Measurements from ENCODE around the gene CST4.
"Not testable (repeated sequence)": the region's sequence is repeated elsewhere in the genome, so short reads cannot be mapped to it uniquely, and the experiment has no call there.

The CST4 gene

DNA sequence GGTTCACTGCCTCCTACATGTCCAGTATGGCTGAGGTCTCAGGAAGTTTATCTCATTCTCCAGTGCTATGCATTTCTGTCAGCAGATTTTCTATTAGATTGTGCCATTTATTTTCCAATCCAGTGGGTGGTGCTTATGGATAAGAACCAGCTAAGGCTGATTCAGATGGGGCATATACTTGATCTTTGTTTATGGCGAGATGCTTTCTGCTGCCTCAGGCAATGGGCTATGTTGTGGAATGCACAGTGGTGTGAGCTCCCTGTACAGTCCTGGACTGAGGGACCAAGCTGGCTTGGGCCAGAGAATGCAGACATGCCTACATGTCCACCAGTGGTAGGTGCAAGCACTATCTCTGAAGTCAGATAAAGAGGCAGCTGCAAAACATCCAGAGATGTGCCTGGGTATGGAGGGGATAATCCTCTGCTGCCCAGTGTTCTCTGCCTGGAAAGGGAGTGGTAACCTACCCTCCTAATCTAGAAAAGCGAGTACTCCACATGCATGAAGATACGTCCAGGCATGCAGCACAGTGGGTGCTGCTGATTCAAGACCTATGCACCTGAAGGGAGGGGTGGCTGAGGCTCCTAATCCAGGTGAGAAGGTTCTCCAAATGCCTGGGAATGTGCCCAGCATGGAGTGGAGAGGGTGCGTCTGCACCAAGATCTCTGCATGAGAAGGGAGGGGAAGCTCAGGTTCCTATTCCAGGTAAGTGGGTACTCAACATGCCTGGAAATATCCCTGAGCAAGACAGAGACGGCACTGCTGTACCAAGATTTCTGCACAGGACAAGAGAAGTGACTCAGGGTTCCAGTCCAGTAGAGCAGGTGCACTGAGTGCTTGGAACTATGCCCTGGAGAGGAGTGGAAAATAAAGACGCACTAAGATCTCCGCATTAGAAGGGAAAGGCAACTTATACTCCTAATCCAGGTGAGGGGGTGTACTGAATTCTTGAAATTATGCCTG, 9.4 kb downstream of the CST4 start:
- Mint-ChIP-seq H3K27ac (no peak overlapping the region), H3K4me3 (no peak overlapping the region), H3K9me3 (no peaks in the 10 kb centered on the region), H3K36me3 (ENCODE audit: low read depth) (no peaks in the 10 kb centered on the region), H3K27me3 (ENCODE audit: low read depth) (peaks cover 11% of the 10 kb centered on the region), H3K4me1 (ENCODE audit: low read depth) (no peaks in the 10 kb centered on the region)
- no peak for DNase-seq (ENCODE audit: low spot score)

DNA sequence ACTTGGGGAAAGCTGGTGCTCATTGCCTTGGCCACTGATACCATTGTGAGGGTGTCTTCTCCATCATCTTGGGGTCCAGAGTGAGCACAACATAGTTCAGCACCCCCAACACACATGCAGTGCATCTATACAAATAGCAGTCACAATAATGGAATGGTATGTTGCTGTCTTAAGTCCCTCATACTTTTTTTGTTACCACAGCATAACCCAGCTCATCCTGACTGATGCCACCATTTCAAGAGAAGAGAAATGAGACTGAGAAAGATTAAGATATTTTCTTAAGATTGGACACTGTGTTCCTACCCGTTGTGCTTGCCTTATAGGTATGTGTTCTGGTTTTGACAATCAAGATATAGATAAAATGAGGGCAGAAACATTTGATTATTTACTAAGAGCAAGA, 15.6 kb downstream of the CST4 start:
- Mint-ChIP-seq H3K9me3 (no peaks in the 10 kb centered on the region), H3K27ac (no peak overlapping the region), H3K36me3 (ENCODE audit: low read depth) (no peaks in the 10 kb centered on the region), H3K27me3 (ENCODE audit: low read depth) (peaks cover 11% of the 10 kb centered on the region), H3K4me3 (no peak overlapping the region), H3K4me1 (ENCODE audit: low read depth) (no peaks in the 10 kb centered on the region)
- no peak for DNase-seq (ENCODE audit: low spot score)

DNA sequence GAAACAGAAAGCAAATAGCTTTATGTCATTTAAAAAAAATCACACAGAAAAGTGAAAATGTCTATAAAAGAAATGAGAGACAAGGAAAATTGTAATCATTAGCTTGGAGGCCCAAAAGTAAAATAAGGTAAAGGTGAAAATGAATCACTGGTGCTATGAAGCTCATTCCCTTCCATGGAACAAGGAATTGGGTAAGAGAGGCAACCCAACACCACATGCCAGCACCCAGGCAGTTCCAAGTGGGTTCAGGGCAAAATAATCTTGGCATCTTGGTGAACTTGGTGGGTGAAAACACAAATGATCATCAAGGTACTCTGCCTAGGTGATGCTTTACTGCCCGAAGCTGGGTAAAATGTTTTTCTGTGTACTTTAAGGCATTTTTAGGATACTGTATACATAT, 16.7 kb downstream of the CST4 start:
- H3K9me3 Mint-ChIP-seq = no peaks in the 10 kb centered on the region
- H3K4me1 Mint-ChIP-seq (ENCODE audit: low read depth) = no peaks in the 10 kb centered on the region
- no peak for DNase-seq (ENCODE audit: low spot score)
- H3K27me3 Mint-ChIP-seq (ENCODE audit: low read depth) = peaks cover 9% of the 10 kb centered on the region
- no peak overlapping the region for H3K27ac Mint-ChIP-seq
- H3K4me3 Mint-ChIP-seq = no peak overlapping the region
- H3K36me3 Mint-ChIP-seq (ENCODE audit: low read depth) = no peaks in the 10 kb centered on the region

DNA sequence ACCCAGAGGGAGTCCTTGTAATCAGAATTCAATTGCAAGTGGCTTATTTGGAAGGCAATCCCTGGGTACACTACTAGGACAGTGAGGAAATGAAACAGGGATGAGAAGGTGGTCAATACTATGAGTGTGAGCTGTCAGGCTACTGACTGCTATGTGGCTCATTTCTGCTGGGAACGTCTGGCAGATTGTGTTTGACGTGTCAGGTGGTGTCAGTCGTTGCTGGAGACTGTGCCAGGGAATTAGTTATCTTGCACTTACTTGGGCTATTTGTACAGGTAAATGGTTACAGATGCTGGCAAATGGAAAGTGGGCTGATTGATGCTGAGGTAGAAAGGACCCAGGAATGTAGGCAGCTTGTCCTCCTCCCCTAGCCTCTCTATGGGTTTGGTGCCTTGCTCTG, 17.4 kb downstream of the CST4 start:
- Mint-ChIP-seq H3K9me3 (no peaks in the 10 kb centered on the region), H3K36me3 (ENCODE audit: low read depth) (no peaks in the 10 kb centered on the region), H3K27ac (no peak overlapping the region), H3K4me3 (no peak overlapping the region), H3K4me1 (ENCODE audit: low read depth) (no peaks in the 10 kb centered on the region), H3K27me3 (ENCODE audit: low read depth) (peaks cover 4% of the 10 kb centered on the region)
- no peak for DNase-seq (ENCODE audit: low spot score)

- peaks cover under 1% of the 10 kb centered on the region for H3K27me3 Mint-ChIP-seq (ENCODE audit: low read depth)
- no peak for DNase-seq (ENCODE audit: low spot score)
- H3K4me3 Mint-ChIP-seq = no peak overlapping the region
- no peaks in the 10 kb centered on the region for H3K4me1 Mint-ChIP-seq (ENCODE audit: low read depth)
- no peaks in the 10 kb centered on the region for H3K36me3 Mint-ChIP-seq (ENCODE audit: low read depth)
- no peak overlapping the region for H3K27ac Mint-ChIP-seq
- no peaks in the 10 kb centered on the region for H3K9me3 Mint-ChIP-seq
Observed at GRCh38 chr20:23670361-23670760, 18.5 kb downstream of the CST4 start.

GRCh38 chr20:23669866-23670265, 19.0 kb downstream of the CST4 start:
- DNase-seq (ENCODE audit: low spot score) = no peak
- Mint-ChIP-seq H3K27ac (no peak overlapping the region), H3K36me3 (ENCODE audit: low read depth) (no peaks in the 10 kb centered on the region), H3K4me3 (no peak overlapping the region), H3K27me3 (ENCODE audit: low read depth) (no peaks in the 10 kb centered on the region), H3K4me1 (ENCODE audit: low read depth) (no peaks in the 10 kb centered on the region), H3K9me3 (no peaks in the 10 kb centered on the region)

DNA sequence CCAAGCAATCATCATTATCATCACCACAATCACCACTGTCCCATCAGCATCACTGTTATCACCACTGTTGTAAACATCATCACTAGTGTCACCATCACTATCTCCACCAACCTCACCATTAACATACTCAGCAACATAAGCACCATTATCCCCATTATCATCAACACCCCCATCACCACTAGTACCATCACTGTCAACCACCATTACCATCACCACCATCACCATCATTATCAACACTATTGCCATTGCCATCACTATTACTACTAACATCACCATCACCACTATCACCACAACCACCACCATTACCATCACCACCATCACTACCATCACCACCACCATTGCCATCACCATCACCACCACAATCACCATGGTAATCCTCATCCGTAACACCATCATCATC, 19.5 kb downstream of the CST4 start:
- H3K4me1 Mint-ChIP-seq (ENCODE audit: low read depth) = no peaks in the 10 kb centered on the region
- DNase-seq (ENCODE audit: low spot score) = no peak
- no peaks in the 10 kb centered on the region for H3K36me3 Mint-ChIP-seq (ENCODE audit: low read depth)
- H3K4me3 Mint-ChIP-seq = no peak overlapping the region
- H3K27me3 Mint-ChIP-seq (ENCODE audit: low read depth) = no peaks in the 10 kb centered on the region
- H3K27ac Mint-ChIP-seq = no peak overlapping the region
- H3K9me3 Mint-ChIP-seq = no peaks in the 10 kb centered on the region

- Mint-ChIP-seq H3K27ac (no peak overlapping the region), H3K9me3 (no peaks in the 10 kb centered on the region), H3K4me3 (no peak overlapping the region), H3K4me1 (ENCODE audit: low read depth) (no peaks in the 10 kb centered on the region), H3K27me3 (ENCODE audit: low read depth) (no peaks in the 10 kb centered on the region), H3K36me3 (ENCODE audit: low read depth) (no peaks in the 10 kb centered on the region)
- no peak for DNase-seq (ENCODE audit: low spot score)
Observed at GRCh38 chr20:23668477-23668951, 20.3 kb downstream of the CST4 start.

DNA sequence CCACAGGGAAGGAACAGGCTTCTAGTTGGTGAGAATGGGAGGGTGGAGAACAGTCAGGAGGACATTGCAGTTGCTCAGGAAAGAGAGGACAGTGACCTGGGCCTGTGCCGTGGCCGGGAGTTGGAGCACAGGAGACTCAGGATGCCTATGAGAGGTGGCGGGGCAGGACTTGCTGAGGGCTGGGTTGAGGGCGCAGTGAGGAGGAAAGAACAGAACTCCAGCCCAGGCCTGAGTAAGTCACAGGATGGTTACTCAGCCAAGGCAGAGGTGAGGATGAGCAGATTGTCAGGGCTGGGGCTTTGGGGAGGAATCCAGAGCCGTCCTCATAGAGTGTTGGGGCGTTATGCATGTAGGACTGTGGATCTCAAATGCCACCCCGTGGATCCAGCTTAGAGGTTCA, 21.2 kb downstream of the CST4 start:
- Mint-ChIP-seq H3K27ac (no peak overlapping the region), H3K27me3 (ENCODE audit: low read depth) (no peaks in the 10 kb centered on the region), H3K36me3 (ENCODE audit: low read depth) (no peaks in the 10 kb centered on the region), H3K4me3 (no peak overlapping the region), H3K9me3 (no peaks in the 10 kb centered on the region), H3K4me1 (ENCODE audit: low read depth) (no peaks in the 10 kb centered on the region)
- no peak for DNase-seq (ENCODE audit: low spot score)

DNA sequence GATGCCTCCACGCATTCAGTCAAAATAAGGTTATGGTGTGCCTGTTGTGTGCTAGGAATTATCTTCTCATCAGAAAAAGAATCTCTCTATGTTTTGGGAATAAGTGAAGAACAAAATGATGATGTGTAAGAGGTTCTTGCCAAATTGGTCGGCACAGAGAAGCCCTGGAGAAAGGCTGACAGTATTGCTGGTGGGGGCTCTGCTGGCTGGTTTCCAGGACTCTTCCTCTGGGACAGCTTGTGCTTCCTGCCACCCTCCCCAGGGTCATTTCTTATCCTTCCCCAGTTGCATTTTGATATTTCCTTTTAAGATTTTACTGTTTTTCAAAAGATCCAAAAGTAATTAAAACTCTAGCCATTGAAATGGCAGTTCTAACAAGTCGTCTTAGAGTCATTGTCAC, 22.1 kb downstream of the CST4 start:
- no peaks in the 10 kb centered on the region for H3K4me1 Mint-ChIP-seq (ENCODE audit: low read depth)

DNA sequence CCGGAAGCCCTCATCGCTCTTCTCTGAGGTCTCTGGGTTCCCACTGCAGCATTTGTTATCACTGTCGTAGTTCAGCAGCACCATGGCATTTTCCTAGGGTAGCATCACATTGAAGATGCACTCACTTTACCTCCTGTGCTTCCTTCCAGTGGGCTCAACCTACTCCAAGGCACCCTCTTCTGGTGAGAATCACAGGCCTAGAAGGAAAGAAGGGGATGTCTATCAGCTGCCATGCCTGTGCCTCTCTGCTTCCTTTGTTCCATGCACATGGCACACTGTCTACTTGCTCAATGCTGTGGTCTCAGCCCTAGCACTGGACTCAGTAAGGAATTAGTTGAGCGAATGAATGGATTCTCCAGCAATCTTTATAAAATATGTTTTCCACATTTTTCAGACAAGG, 22.6 kb downstream of the CST4 start:
- DNase-seq (ENCODE audit: low spot score) = no peak
- Mint-ChIP-seq H3K36me3 (ENCODE audit: low read depth) (no peaks in the 10 kb centered on the region), H3K27me3 (ENCODE audit: low read depth) (no peaks in the 10 kb centered on the region), H3K4me3 (no peak overlapping the region), H3K9me3 (no peaks in the 10 kb centered on the region), H3K27ac (no peak overlapping the region), H3K4me1 (ENCODE audit: low read depth) (no peaks in the 10 kb centered on the region)

More for the DNA sequence above, 22.1 kb downstream of the CST4 start:
- H3K36me3 Mint-ChIP-seq (ENCODE audit: low read depth) = no peaks in the 10 kb centered on the region
- no peak overlapping the region for H3K4me3 Mint-ChIP-seq
- DNase-seq (ENCODE audit: low spot score) = no peak
- H3K27ac Mint-ChIP-seq = no peak overlapping the region
- no peaks in the 10 kb centered on the region for H3K9me3 Mint-ChIP-seq
- H3K27me3 Mint-ChIP-seq (ENCODE audit: low read depth) = no peaks in the 10 kb centered on the region

DNA sequence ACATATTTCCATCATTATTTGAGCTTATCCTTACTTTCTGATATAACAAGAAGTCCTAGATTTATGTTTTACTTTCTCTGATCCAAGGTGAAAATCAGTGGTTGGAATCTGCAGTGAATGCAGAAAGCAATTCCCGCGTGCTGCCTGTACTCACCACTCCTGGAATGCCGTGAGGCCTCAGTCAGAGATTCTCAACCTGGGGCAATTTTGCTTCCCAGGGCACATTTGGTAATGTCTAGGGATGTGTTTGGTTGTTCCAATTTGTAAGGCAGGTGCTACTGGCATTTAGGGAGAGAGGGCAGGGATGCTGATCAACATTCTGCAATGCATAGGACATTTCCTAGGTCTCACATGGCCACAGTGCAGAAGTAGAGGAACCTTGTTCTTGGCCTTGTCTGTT, 23.9 kb downstream of the CST4 start:
- Mint-ChIP-seq H3K36me3 (ENCODE audit: low read depth) (no peaks in the 10 kb centered on the region), H3K4me1 (ENCODE audit: low read depth) (no peaks in the 10 kb centered on the region), H3K4me3 (no peak overlapping the region), H3K27me3 (ENCODE audit: low read depth) (no peaks in the 10 kb centered on the region), H3K9me3 (no peaks in the 10 kb centered on the region), H3K27ac (no peak overlapping the region)
- no peak for DNase-seq (ENCODE audit: low spot score)

GRCh38 chr20:23664046-23664445, 24.8 kb downstream of the CST4 start:
- H3K27ac Mint-ChIP-seq; DNase-seq (ENCODE audit: low spot score); H3K9me3 Mint-ChIP-seq; H3K4me3 Mint-ChIP-seq; H3K27me3 Mint-ChIP-seq (ENCODE audit: low read depth); H3K4me1 Mint-ChIP-seq (ENCODE audit: low read depth); H3K36me3 Mint-ChIP-seq (ENCODE audit: low read depth): not testable (repeated sequence)

GRCh38 chr20:23663180-23663579, 25.7 kb downstream of the CST4 start:
- no peaks in the 10 kb centered on the region for H3K36me3 Mint-ChIP-seq (ENCODE audit: low read depth)
- no peaks in the 10 kb centered on the region for H3K27me3 Mint-ChIP-seq (ENCODE audit: low read depth)
- no peak for DNase-seq (ENCODE audit: low spot score)

More at GRCh38 chr20:23663180-23663579, 25.7 kb downstream of the CST4 start:
- Mint-ChIP-seq H3K4me3 (no peak overlapping the region), H3K9me3 (no peaks in the 10 kb centered on the region), H3K4me1 (ENCODE audit: low read depth) (no peaks in the 10 kb centered on the region), H3K27ac (no peak overlapping the region)
